PFSK-1 (cell line): ENCODE measurements around the gene TGM2.

Experiments used
- POLR2AphosphoS5 ChIP-seq: IDR thresholded peaks from 2 replicates; pipeline ENCODE4 v1.6.1; 2012; ENCODE audit warnings: low read depth, mild to moderate bottlenecking, control low read depth, low read length, moderate library complexity
- REST ChIP-seq, 2 experiments: IDR thresholded peaks; 2 replicates each; pipeline versions ENCODE4 v1.6.1 to v1.8.0; 2011 to 2012; ENCODE audit warnings: low read depth in 2 of 2, low read length in 2 of 2, control low read depth in 1 of 2, inconsistent platforms in 1 of 2, mild to moderate bottlenecking in 1 of 2, moderate library complexity in 1 of 2; ENCODE audit not compliant: insufficient read depth in 1 of 2
- SIN3A ChIP-seq: IDR thresholded peaks from 2 replicates; pipeline ENCODE4 v1.6.1; 2012; ENCODE audit warnings: mild to moderate bottlenecking, low read length, moderate library complexity, borderline replicate concordance; ENCODE audit not compliant: insufficient read depth
- TAF1 ChIP-seq: IDR thresholded peaks from 2 replicates; pipeline ENCODE4 v1.6.1; 2012; ENCODE audit warnings: low read length, control low read depth, borderline replicate concordance; ENCODE audit not compliant: insufficient read depth

GRCh38 chr20:38157635-38158495 lies 7.2 kb downstream of the TGM2 start:
- TF ChIP-seq REST (IDR thresholded peaks at IDR 0.05; ENCODE audit: insufficient read depth in 1 of 2, low read depth in 2 of 2, low read length in 2 of 2) (no peak), POLR2AphosphoS5 (no peak), SIN3A (no peak), TAF1 (no peak)
